ENCODE data around the gene PLCXD3. TPM values are rescaled to one million over a fixed set of nuclear protein-coding genes. Genes with fewer than 3 reads are reported as not detected.

The PLCXD3 gene
- total RNA-seq, 1 donor from 2014 or later, result 10.6 TPM

DNA sequence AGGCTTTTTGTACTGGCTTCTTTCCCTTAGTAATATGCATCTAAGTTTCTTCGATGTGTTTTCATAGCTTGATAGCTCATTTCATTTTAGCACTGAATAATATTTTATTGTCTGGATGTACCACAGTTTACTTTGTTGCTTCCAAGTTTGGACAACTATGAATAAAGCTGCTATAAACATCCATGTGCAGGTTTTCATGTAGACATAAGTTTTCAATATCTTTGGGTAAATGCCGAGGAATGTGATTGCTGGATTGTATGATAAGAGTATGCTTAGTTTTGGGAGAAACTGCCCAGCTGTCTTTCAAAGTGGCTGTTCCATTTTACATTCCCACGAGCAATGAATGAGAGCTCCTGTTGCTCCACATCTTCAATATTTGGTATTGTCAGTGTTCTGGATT is 84.7 kb downstream of the PLCXD3 start:
- no peaks in the 10 kb centered on the region for H3K4me1 ChIP-seq
- H3K9me3 ChIP-seq, result no peaks in the 10 kb centered on the region
- H3K27ac ChIP-seq, result no peak overlapping the region
- H3K36me3 ChIP-seq, result no peaks in the 10 kb centered on the region
- no peaks in the 10 kb centered on the region for H3K27me3 ChIP-seq
- TF ChIP-seq POLR2AphosphoS5 (IDR thresholded peaks at IDR 0.05; ENCODE audit: insufficient read depth in 1 of 2, low read depth in 1 of 2) (no peak), POLR2A (IDR thresholded peaks at IDR 0.05) (no peak), CTCF (IDR thresholded peaks at IDR 0.05) (no peak)
- no peak for DNase-seq (ENCODE audit: extremely low spot score in 2 of 2)
- intact Hi-C loops (cut with DNase I), result no loop called here
- H3K4me3 ChIP-seq, result no peak overlapping the region

GRCh38 chr5:41420492-41421067 is 89.8 kb downstream of the PLCXD3 start:
- Histone ChIP-seq H3K9me3 (no peaks in the 10 kb centered on the region), H3K27me3 (no peaks in the 10 kb centered on the region), H3K36me3 (no peaks in the 10 kb centered on the region), H3K27ac (no peak overlapping the region), H3K4me1 (no peaks in the 10 kb centered on the region), H3K4me3 (no peak overlapping the region)
- TF ChIP-seq POLR2A (IDR thresholded peaks at IDR 0.05) (no peak), CTCF (IDR thresholded peaks at IDR 0.05) (no peak), POLR2AphosphoS5 (IDR thresholded peaks at IDR 0.05; ENCODE audit: insufficient read depth in 1 of 2, low read depth in 1 of 2) (no peak)
- intact Hi-C loops (cut with DNase I), result no loop called here
- DNase-seq (ENCODE audit: extremely low spot score in 2 of 2), result no peak

- no peak for DNase-seq (ENCODE audit: extremely low spot score in 2 of 2)
- intact Hi-C loops (cut with DNase I), result no loop called here
- no peaks in the 10 kb centered on the region for H3K9me3 ChIP-seq
- no peaks in the 10 kb centered on the region for H3K27me3 ChIP-seq
- no peaks in the 10 kb centered on the region for H3K36me3 ChIP-seq
- no peaks in the 10 kb centered on the region for H3K4me1 ChIP-seq
- no peak overlapping the region for H3K4me3 ChIP-seq
- no peak overlapping the region for H3K27ac ChIP-seq
- TF ChIP-seq POLR2AphosphoS5 (IDR thresholded peaks at IDR 0.05; ENCODE audit: insufficient read depth in 1 of 2, low read depth in 1 of 2), result no peak
- no peak for TF ChIP-seq CTCF (IDR thresholded peaks at IDR 0.05)
- TF ChIP-seq POLR2A (IDR thresholded peaks at IDR 0.05), result no peak
Observed at GRCh38 chr5:41418220-41419031, 92.0 kb downstream of the PLCXD3 start.

GRCh38 chr5:41416336-41416735 is 94.1 kb downstream of the PLCXD3 start:
- no peak for DNase-seq (ENCODE audit: extremely low spot score in 2 of 2)
- Histone ChIP-seq H3K27me3 (no peaks in the 10 kb centered on the region), H3K36me3 (no peaks in the 10 kb centered on the region), H3K4me1 (no peaks in the 10 kb centered on the region), H3K9me3 (no peaks in the 10 kb centered on the region), H3K4me3 (no peak overlapping the region), H3K27ac (no peak overlapping the region)
- intact Hi-C loops (cut with DNase I), result no loop called here
- TF ChIP-seq CTCF (IDR thresholded peaks at IDR 0.05) (no peak), POLR2A (IDR thresholded peaks at IDR 0.05) (no peak), POLR2AphosphoS5 (IDR thresholded peaks at IDR 0.05; ENCODE audit: insufficient read depth in 1 of 2, low read depth in 1 of 2) (no peak)

GRCh38 chr5:41415242-41415641 is 95.2 kb downstream of the PLCXD3 start:
- Histone ChIP-seq H3K36me3 (no peaks in the 10 kb centered on the region), H3K4me1 (no peaks in the 10 kb centered on the region), H3K9me3 (no peaks in the 10 kb centered on the region), H3K27me3 (no peaks in the 10 kb centered on the region), H3K27ac (no peak overlapping the region), H3K4me3 (no peak overlapping the region)
- intact Hi-C loops (cut with DNase I), result no loop called here
- DNase-seq (ENCODE audit: extremely low spot score in 2 of 2), result no peak
- no peak for TF ChIP-seq POLR2A (IDR thresholded peaks at IDR 0.05)
- no peak for TF ChIP-seq CTCF (IDR thresholded peaks at IDR 0.05)
- TF ChIP-seq POLR2AphosphoS5 (IDR thresholded peaks at IDR 0.05; ENCODE audit: insufficient read depth in 1 of 2, low read depth in 1 of 2), result no peak
